Effector memory CD4-positive, alpha-beta T cell (primary cell): Measurements from ENCODE around the gene GMNC.
"Not testable (repeated sequence)": the region's sequence is repeated elsewhere in the genome, so short reads cannot be mapped to it uniquely, and the experiment has no call there.

ENCODE experiments used
- DNase-seq, 3 donors: peaks; one replicate each; pipeline ENCODE4 v3.0.0-alpha.2; 2020
- H3K27ac ChIP-seq: 2 replicates; pipeline ENCODE4 v1.7.0; 2013; ENCODE audit warnings: mild to moderate bottlenecking, low read length, moderate library complexity; ENCODE audit not compliant: insufficient read depth, poor library complexity, severe bottlenecking
- H3K27me3 ChIP-seq: replicated peaks from 2 replicates; pipeline ENCODE4 v1.7.0; 2013; ENCODE audit warnings: mild to moderate bottlenecking, low read length; ENCODE audit not compliant: insufficient read depth, control insufficient read depth, poor library complexity, severe bottlenecking
- H3K36me3 ChIP-seq: 2 replicates; pipeline ENCODE4 v1.7.0; 2013; ENCODE audit warnings: mild to moderate bottlenecking, low read length, moderate library complexity; ENCODE audit not compliant: control insufficient read depth, insufficient read depth
- H3K4me1 ChIP-seq: 2 replicates; pipeline ENCODE4 v1.7.0; 2013; ENCODE audit warnings: low read length, mild to moderate bottlenecking; ENCODE audit not compliant: control insufficient read depth, insufficient read depth, poor library complexity, severe bottlenecking
- H3K4me3 ChIP-seq: 2 replicates; pipeline ENCODE4 v1.7.0; 2013; ENCODE audit warnings: low read length, low read depth, mild to moderate bottlenecking; ENCODE audit not compliant: insufficient read depth, poor library complexity, severe bottlenecking
- H3K9me3 ChIP-seq: 2 replicates; pipeline ENCODE4 v1.7.0; 2013; ENCODE audit warnings: mild to moderate bottlenecking, low read length, moderate library complexity; ENCODE audit not compliant: control insufficient read depth

Gene GMNC

GRCh38 chr3:190877925-190878324 lies 15.4 kb upstream of the GMNC start:
- Histone ChIP-seq H3K27me3 (no peaks in the 10 kb centered on the region), H3K4me3 (no peak overlapping the region), H3K27ac (no peak overlapping the region), H3K36me3 (no peaks in the 10 kb centered on the region), H3K4me1 (no peaks in the 10 kb centered on the region), H3K9me3 (no peaks in the 10 kb centered on the region)
- no peak for DNase-seq

GRCh38 chr3:190876433-190876832 lies 13.9 kb upstream of the GMNC start:
- not testable (repeated sequence) for H3K4me1 ChIP-seq, DNase-seq, H3K9me3 ChIP-seq, H3K4me3 ChIP-seq, H3K36me3 ChIP-seq, H3K27ac ChIP-seq, H3K27me3 ChIP-seq

- not testable (repeated sequence) for H3K4me1 ChIP-seq, H3K27me3 ChIP-seq, H3K9me3 ChIP-seq, DNase-seq, H3K27ac ChIP-seq, H3K36me3 ChIP-seq, H3K4me3 ChIP-seq
These were observed 12.6 kb upstream of the GMNC start for GRCh38 chr3:190875061-190875460.

- no peaks in the 10 kb centered on the region for H3K4me1 ChIP-seq
- H3K9me3 ChIP-seq, result no peaks in the 10 kb centered on the region
- no peak overlapping the region for H3K27ac ChIP-seq
- H3K27me3 ChIP-seq, result no peaks in the 10 kb centered on the region
- DNase-seq, result no peak
- no peak overlapping the region for H3K4me3 ChIP-seq
- no peaks in the 10 kb centered on the region for H3K36me3 ChIP-seq
These were observed 7.6 kb upstream of the GMNC start for GRCh38 chr3:190870127-190870526.

GRCh38 chr3:190867071-190867470 lies 4.6 kb upstream of the GMNC start:
- Histone ChIP-seq H3K4me3 (no peak overlapping the region), H3K36me3 (no peaks in the 10 kb centered on the region), H3K27me3 (no peaks in the 10 kb centered on the region), H3K27ac (no peak overlapping the region), H3K4me1 (no peaks in the 10 kb centered on the region), H3K9me3 (no peaks in the 10 kb centered on the region)
- no peak for DNase-seq

- peaks cover 5% of the 10 kb centered on the region for H3K27me3 ChIP-seq
- no peaks in the 10 kb centered on the region for H3K36me3 ChIP-seq
- no peak overlapping the region for H3K27ac ChIP-seq
- H3K4me3 ChIP-seq, result no peak overlapping the region
- H3K4me1 ChIP-seq, result no peaks in the 10 kb centered on the region
- H3K9me3 ChIP-seq, result no peaks in the 10 kb centered on the region
- DNase-seq, result no peak
These were observed 3.3 kb upstream of the GMNC start for GRCh38 chr3:190865828-190866227.

GRCh38 chr3:190865419-190865818 lies 2.9 kb upstream of the GMNC start:
- Histone ChIP-seq H3K4me1 (no peaks in the 10 kb centered on the region), H3K4me3 (no peak overlapping the region), H3K9me3 (no peaks in the 10 kb centered on the region), H3K27me3 (peaks cover 5% of the 10 kb centered on the region), H3K27ac (no peak overlapping the region), H3K36me3 (no peaks in the 10 kb centered on the region)
- DNase-seq, result no peak

- DNase-seq, result no peak
- Histone ChIP-seq H3K4me1 (no peaks in the 10 kb centered on the region), H3K27ac (no peak overlapping the region), H3K9me3 (no peaks in the 10 kb centered on the region), H3K4me3 (no peak overlapping the region), H3K27me3 (peaks cover 5% of the 10 kb centered on the region), H3K36me3 (no peaks in the 10 kb centered on the region)
These were observed 1.5 kb upstream of the GMNC start for GRCh38 chr3:190864002-190864401.

GRCh38 chr3:190863119-190863465 lies 598 bp upstream of the GMNC start:
- Histone ChIP-seq H3K4me3 (no peak overlapping the region), H3K9me3 (no peaks in the 10 kb centered on the region), H3K4me1 (no peaks in the 10 kb centered on the region), H3K27me3 (peaks cover 5% of the 10 kb centered on the region), H3K27ac (no peak overlapping the region), H3K36me3 (no peaks in the 10 kb centered on the region)
- no peak for DNase-seq

- Histone ChIP-seq H3K36me3 (no peaks in the 10 kb centered on the region), H3K9me3 (no peaks in the 10 kb centered on the region), H3K4me1 (no peaks in the 10 kb centered on the region), H3K27ac (no peak overlapping the region), H3K27me3 (peaks cover 5% of the 10 kb centered on the region), H3K4me3 (no peak overlapping the region)
- DNase-seq, result no peak
These were observed 2.0 kb downstream of the GMNC start for GRCh38 chr3:190860521-190860920.

GRCh38 chr3:190855151-190855550 lies 7.3 kb downstream of the GMNC start:
- H3K36me3 ChIP-seq, result no peaks in the 10 kb centered on the region
- no peak overlapping the region for H3K27ac ChIP-seq
- H3K27me3 ChIP-seq, result no peaks in the 10 kb centered on the region
- DNase-seq, result no peak
- H3K4me1 ChIP-seq, result no peaks in the 10 kb centered on the region
- no peak overlapping the region for H3K4me3 ChIP-seq
- no peaks in the 10 kb centered on the region for H3K9me3 ChIP-seq
